ENCODE measurements around the gene DGKE. TPM values are rescaled to one million over a fixed set of nuclear protein-coding genes. Genes with fewer than 3 reads are reported as not detected.

Gene DGKE
- total RNA-seq, 1 donor from 2014 or later = 5.4 TPM

DNA sequence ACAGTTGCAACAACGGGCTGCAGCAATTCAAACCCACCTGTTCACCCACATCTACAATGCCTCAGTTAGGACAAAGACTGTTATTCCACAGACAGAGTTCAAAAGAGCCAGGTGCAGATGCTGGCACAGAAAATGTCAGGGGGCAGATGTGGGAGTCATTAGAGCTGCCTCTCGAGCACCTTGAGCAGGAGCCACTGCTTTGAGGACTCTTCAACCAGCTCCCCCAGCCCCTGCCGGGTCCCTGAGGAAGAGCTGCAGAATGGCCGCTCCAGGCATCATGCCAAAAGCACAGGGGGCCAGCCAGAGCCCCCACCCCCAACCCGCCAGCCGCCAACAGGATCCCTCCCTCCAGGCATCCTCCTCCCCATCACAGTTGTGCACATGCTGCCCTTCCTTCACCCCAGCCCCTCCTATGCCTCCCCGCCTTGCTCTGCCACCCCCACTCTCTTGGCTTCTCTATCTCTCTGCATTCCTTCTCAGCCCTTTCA, 21.0 kb upstream of the DGKE start:
- H3K4me1 Mint-ChIP-seq = no peaks in the 10 kb centered on the region
- H3K9me3 Mint-ChIP-seq = no peaks in the 10 kb centered on the region
- TF ChIP-seq, protein P1, sequence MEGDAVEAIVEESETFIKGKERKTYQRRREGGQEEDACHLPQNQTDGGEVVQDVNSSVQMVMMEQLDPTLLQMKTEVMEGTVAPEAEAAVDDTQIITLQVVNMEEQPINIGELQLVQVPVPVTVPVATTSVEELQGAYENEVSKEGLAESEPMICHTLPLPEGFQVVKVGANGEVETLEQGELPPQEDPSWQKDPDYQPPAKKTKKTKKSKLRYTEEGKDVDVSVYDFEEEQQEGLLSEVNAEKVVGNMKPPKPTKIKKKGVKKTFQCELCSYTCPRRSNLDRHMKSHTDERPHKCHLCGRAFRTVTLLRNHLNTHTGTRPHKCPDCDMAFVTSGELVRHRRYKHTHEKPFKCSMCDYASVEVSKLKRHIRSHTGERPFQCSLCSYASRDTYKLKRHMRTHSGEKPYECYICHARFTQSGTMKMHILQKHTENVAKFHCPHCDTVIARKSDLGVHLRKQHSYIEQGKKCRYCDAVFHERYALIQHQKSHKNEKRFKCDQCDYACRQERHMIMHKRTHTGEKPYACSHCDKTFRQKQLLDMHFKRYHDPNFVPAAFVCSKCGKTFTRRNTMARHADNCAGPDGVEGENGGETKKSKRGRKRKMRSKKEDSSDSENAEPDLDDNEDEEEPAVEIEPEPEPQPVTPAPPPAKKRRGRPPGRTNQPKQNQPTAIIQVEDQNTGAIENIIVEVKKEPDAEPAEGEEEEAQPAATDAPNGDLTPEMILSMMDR (conservative IDR thresholded peaks at IDR 0.05) = no peak
- no peak overlapping the region for H3K4me3 Mint-ChIP-seq
- no peak overlapping the region for H3K27ac Mint-ChIP-seq (ENCODE audit: unreplicated experiment)
- H3K27me3 Mint-ChIP-seq (ENCODE audit: low read depth) = peaks cover 2% of the 10 kb centered on the region
- DNase-seq (ENCODE audit: low read depth, low spot score) = no peak
- no peaks in the 10 kb centered on the region for H3K36me3 Mint-ChIP-seq (ENCODE audit: low read depth)

DNA sequence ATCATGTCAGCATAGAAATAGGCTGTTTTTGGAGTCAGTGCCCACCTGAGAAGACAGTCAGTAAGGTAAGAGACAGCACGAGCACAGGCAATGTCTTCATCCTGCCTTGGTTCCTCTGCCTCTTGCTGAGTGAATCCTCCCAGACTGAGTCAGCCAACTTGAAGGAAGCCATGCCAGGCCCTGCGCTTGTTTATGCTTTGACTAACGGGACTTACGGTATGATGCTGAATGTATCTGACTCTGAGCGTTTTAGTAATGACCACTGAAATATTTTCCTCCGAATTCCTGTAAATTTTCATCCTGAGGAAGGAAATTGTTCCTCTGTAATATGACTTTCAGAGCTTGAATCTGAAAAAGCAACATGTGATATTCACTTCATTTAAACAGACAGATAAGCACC, 18.2 kb upstream of the DGKE start:
- Mint-ChIP-seq H3K27me3 (ENCODE audit: low read depth) (peaks cover 2% of the 10 kb centered on the region), H3K4me1 (peaks cover 6% of the 10 kb centered on the region)
- TF ChIP-seq, protein P1 (conservative IDR thresholded peaks at IDR 0.05) = no peak

DNA sequence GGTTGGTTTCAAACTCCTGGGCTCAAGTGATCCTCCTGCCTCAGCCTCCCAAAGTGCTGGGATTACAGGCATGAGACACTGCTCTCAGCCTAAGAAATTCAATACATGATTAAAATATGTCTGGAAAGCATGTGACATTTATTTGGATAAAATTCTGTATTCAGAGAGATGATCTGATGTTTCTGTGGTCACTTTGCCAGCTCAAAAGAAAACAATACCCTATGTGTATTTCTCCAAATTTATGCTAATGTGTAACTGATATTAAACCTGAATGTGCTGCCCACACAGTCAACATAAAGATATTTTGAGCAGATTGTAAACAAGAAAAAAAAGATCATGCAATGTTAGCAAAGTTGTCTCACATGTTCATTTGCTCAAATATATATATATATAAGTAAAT, 16.9 kb upstream of the DGKE start:
- TF ChIP-seq, protein P1 (conservative IDR thresholded peaks at IDR 0.05) = no peak
- Mint-ChIP-seq H3K27ac (ENCODE audit: unreplicated experiment) (no peak overlapping the region), H3K36me3 (ENCODE audit: low read depth) (no peaks in the 10 kb centered on the region), H3K4me1 (peaks cover 6% of the 10 kb centered on the region), H3K4me3 (no peak overlapping the region), H3K27me3 (ENCODE audit: low read depth) (peaks cover 2% of the 10 kb centered on the region), H3K9me3 (no peaks in the 10 kb centered on the region)
- no peak for DNase-seq (ENCODE audit: low read depth, low spot score)

More for the DNA sequence above, 18.2 kb upstream of the DGKE start:
- H3K4me3 Mint-ChIP-seq = no peak overlapping the region
- H3K9me3 Mint-ChIP-seq = no peaks in the 10 kb centered on the region
- no peak overlapping the region for H3K27ac Mint-ChIP-seq (ENCODE audit: unreplicated experiment)
- H3K36me3 Mint-ChIP-seq (ENCODE audit: low read depth) = no peaks in the 10 kb centered on the region
- DNase-seq (ENCODE audit: low read depth, low spot score) = no peak

DNA sequence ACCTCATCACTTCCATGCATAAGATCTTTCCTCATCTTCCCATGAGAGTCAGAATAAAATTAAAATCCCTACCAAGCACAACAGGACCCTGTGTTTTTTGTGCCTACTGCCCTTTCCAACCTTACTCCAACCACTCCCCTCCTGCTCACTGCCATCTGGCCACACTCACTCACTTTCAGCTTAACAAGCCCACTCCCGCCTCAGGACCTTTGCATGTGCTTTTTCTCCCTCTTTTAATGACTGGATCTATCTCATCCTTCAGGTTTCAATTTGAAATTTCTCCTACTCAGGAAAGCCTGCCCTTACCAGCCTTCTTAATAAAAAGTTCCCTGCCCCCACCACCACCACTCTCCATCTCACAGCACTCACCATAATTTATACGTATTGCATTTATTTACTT, 14.9 kb upstream of the DGKE start:
- H3K36me3 Mint-ChIP-seq (ENCODE audit: low read depth) = no peaks in the 10 kb centered on the region
- H3K9me3 Mint-ChIP-seq = no peaks in the 10 kb centered on the region
- H3K27me3 Mint-ChIP-seq (ENCODE audit: low read depth) = no peaks in the 10 kb centered on the region
- DNase-seq (ENCODE audit: low read depth, low spot score) = no peak
- H3K4me1 Mint-ChIP-seq = peaks cover 6% of the 10 kb centered on the region
- H3K4me3 Mint-ChIP-seq = no peak overlapping the region
- H3K27ac Mint-ChIP-seq (ENCODE audit: unreplicated experiment) = no peak overlapping the region
- TF ChIP-seq, protein P1 (conservative IDR thresholded peaks at IDR 0.05) = no peak

DNA sequence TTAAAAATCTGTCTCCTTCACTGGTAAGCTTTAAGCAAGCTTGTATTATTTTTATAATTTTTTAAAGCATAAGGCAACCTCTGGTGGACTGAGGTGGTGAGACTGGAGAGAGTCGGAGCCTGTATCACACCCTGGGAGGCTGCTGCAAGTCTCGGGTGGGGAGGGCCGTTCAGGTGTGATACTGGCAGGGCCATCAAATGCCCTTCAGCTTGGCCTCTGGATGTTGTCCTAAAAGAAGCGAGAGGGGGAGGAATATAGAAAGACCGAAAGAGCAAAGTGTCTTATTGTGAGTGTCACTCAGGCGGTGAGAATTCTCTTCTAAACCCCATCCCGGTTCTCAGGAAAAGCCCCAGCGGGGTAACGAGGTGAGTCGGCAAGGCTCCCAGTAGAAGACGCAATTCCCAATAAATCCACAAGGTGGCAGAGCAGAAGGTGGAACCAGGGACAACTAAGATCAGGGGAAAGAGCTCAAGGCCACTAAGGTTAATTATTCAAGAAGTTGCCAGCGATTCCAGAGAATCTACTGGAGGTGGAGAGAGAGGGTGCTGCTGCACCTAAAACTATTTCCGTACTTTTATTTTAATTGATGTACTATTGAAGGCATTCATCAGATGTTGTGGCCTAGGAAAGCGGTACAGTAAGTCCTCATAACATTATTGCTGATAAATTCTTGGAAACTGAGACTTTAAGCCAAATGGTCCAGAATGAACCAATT, 14.4 kb upstream of the DGKE start:
- Mint-ChIP-seq H3K27me3 (ENCODE audit: low read depth) (no peaks in the 10 kb centered on the region), H3K9me3 (no peaks in the 10 kb centered on the region), H3K36me3 (ENCODE audit: low read depth) (no peaks in the 10 kb centered on the region), H3K27ac (ENCODE audit: unreplicated experiment) (no peak overlapping the region), H3K4me3 (no peak overlapping the region), H3K4me1 (peaks cover 6% of the 10 kb centered on the region)
- TF ChIP-seq, protein P1 (conservative IDR thresholded peaks at IDR 0.05) = peak; percentile 89
- peak; percentile 82 for DNase-seq (ENCODE audit: low read depth, low spot score)
